Measurements from ENCODE around the gene NOXO1. TPM values are rescaled to one million over a fixed set of nuclear protein-coding genes. Genes with fewer than 3 reads are reported as not detected.

NOXO1 gene
- polyA plus RNA-seq, 1 donor (not counting 4 experiments of a cell fraction or from before 2014, with no cell fraction given), result 0.38 TPM

DNA sequence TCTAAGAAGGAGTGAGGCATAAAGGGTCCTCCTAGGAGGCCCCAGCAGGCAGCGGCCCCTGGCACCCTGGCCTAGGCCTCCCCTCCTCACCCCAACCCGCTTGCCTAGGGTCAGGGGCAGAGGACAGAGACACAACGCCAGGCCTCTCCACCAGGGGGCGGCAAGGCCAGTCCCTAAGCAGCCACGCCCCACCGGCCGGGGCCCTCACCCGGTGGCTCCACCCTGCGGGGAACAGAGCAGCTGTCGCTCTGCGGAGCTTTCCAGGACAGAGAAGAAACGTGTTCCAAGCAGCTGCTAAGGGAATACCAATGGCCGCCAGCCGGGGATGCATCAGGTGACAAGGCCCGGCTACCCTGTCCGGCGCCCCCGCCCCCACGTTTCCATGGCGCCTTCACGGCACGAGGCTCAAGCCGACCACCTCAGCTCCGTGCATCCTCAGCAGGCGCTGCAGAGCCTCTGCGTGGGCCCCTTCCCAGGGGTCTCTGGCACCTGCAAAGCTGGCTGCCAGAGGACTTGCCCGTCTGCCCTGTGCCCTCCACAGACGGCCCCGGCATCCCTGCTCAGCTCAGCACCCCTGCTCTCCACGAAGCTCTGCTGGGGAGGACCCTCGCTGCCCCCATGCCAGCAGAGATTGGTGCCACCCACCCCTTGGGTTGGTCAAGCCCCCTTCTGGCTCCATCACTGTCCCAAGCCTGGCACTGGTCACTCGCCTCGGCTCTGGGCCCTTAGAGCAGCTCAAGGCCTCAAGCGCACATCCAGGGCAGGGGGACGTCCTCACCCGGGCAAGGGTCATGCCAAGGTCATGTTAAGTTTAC is 22.8 kb upstream of the NOXO1 start:
- Histone ChIP-seq H3K27me3 (ENCODE audit: control insufficient read depth, extremely low read depth, insufficient read depth, low read length) (no peaks in the 10 kb centered on the region), H3K27ac (ENCODE audit: control insufficient read depth, insufficient read depth, low read length) (no peak overlapping the region), H3K4me1 (ENCODE audit: control insufficient read depth, extremely low read depth, insufficient read depth, low read length) (peaks cover 29% of the 10 kb centered on the region), H4K20me1 (ENCODE audit: control insufficient read depth, extremely low read depth, insufficient read depth, low read length) (peaks cover 58% of the 10 kb centered on the region), H3K4me3 (ENCODE audit: control insufficient read depth in 2 of 3, extremely low read depth in 1 of 3, insufficient read depth in 2 of 3, low read depth in 1 of 3, low read length in 3 of 3) (no peak overlapping the region), H3K36me3 (ENCODE audit: control insufficient read depth in 2 of 2, extremely low read depth in 1 of 2, insufficient read depth in 2 of 2, low read length in 2 of 2) (peaks cover 27 to 74% of the 10 kb centered on the region in 2 experiments), H3K9me3 (ENCODE audit: control insufficient read depth, low read depth, low read length) (no peaks in the 10 kb centered on the region), H3K9me1 (ENCODE audit: control insufficient read depth, extremely low read depth, insufficient read depth, low read length) (no peaks in the 10 kb centered on the region), H2AFZ (ENCODE audit: control insufficient read depth, low read length) (no peak overlapping the region), H3K79me2 (ENCODE audit: control insufficient read depth, insufficient read depth, low read length) (peaks cover 75% of the 10 kb centered on the region), H3K9ac (ENCODE audit: control insufficient read depth, extremely low read depth, insufficient read depth, low read length) (no peak overlapping the region), H3K4me2 (ENCODE audit: control insufficient read depth, extremely low read depth, insufficient read depth, low read depth, low read length) (no peak overlapping the region)
- dilution Hi-C loops (cut with MboI; ENCODE audit: extremely low pct_ligation_motif_present, low sequenced_read_pairs), result no loop called here
- DNase-seq (ENCODE audit: low read depth, low spot score) (no peak), FAIRE-seq (no peak)
- TF ChIP-seq, protein P1, sequence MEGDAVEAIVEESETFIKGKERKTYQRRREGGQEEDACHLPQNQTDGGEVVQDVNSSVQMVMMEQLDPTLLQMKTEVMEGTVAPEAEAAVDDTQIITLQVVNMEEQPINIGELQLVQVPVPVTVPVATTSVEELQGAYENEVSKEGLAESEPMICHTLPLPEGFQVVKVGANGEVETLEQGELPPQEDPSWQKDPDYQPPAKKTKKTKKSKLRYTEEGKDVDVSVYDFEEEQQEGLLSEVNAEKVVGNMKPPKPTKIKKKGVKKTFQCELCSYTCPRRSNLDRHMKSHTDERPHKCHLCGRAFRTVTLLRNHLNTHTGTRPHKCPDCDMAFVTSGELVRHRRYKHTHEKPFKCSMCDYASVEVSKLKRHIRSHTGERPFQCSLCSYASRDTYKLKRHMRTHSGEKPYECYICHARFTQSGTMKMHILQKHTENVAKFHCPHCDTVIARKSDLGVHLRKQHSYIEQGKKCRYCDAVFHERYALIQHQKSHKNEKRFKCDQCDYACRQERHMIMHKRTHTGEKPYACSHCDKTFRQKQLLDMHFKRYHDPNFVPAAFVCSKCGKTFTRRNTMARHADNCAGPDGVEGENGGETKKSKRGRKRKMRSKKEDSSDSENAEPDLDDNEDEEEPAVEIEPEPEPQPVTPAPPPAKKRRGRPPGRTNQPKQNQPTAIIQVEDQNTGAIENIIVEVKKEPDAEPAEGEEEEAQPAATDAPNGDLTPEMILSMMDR (optimal IDR thresholded peaks at IDR 0.05 in 1 of 3, IDR thresholded peaks at IDR 0.05 in 1 of 3, conservative IDR thresholded peaks at IDR 0.05 in 1 of 3; ENCODE audit: extremely low read depth in 1 of 3, insufficient read depth in 2 of 3, low read length in 3 of 3), result peak; percentile 89 to 98 (median 94)
- no peak for TF ChIP-seq EZH2 (IDR thresholded peaks at IDR 0.05; ENCODE audit: low read length)

DNA sequence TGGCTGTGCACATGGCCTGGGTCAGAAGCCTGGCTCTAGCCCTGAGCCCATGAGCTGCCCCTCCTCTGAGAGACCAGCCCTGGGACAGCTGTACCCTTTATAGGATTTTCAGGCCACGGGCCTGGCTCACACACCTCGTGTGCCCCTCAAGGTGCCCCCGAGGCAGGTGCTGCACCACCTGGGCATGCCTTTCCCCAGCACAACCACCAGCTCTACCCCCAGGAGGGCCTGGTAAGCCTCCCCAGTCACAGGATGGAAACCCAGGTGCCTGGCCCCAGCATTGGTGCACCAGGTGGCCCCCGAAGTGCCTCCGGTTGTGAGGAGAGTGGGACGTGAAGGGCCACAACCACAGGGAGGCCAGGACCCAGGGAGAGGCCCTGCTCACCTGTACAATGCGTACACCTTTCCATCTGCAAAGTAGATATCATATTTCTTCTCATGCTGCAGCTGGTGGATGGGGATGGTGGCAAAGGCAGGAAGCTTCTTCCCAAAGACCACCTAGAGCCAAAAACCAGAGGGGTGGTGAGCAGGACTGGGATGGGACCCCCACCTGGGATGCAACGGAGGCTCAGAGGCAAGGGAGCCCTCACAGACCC is 22.1 kb upstream of the NOXO1 start:
- Histone ChIP-seq H3K27ac (ENCODE audit: control insufficient read depth, insufficient read depth, low read length) (no peak overlapping the region), H3K79me2 (ENCODE audit: control insufficient read depth, insufficient read depth, low read length) (peaks cover 68% of the 10 kb centered on the region), H3K4me1 (ENCODE audit: control insufficient read depth, extremely low read depth, insufficient read depth, low read length) (peaks cover 27% of the 10 kb centered on the region), H2AFZ (ENCODE audit: control insufficient read depth, low read length) (no peak overlapping the region), H3K9me1 (ENCODE audit: control insufficient read depth, extremely low read depth, insufficient read depth, low read length) (no peaks in the 10 kb centered on the region), H3K9ac (ENCODE audit: control insufficient read depth, extremely low read depth, insufficient read depth, low read length) (no peak overlapping the region), H3K27me3 (ENCODE audit: control insufficient read depth, extremely low read depth, insufficient read depth, low read length) (no peaks in the 10 kb centered on the region), H4K20me1 (ENCODE audit: control insufficient read depth, extremely low read depth, insufficient read depth, low read length) (peaks cover 58% of the 10 kb centered on the region), H3K9me3 (ENCODE audit: control insufficient read depth, low read depth, low read length) (no peaks in the 10 kb centered on the region), H3K4me3 (ENCODE audit: control insufficient read depth in 2 of 3, extremely low read depth in 1 of 3, insufficient read depth in 2 of 3, low read depth in 1 of 3, low read length in 3 of 3) (no peak overlapping the region), H3K4me2 (ENCODE audit: control insufficient read depth, extremely low read depth, insufficient read depth, low read depth, low read length) (no peak overlapping the region), H3K36me3 (ENCODE audit: control insufficient read depth in 2 of 2, extremely low read depth in 1 of 2, insufficient read depth in 2 of 2, low read length in 2 of 2) (peaks cover 31 to 71% of the 10 kb centered on the region in 2 experiments)
- dilution Hi-C loops (cut with MboI; ENCODE audit: extremely low pct_ligation_motif_present, low sequenced_read_pairs), result no loop called here
- no peak for TF ChIP-seq EZH2 (IDR thresholded peaks at IDR 0.05; ENCODE audit: low read length)
- TF ChIP-seq, protein P1 (optimal IDR thresholded peaks at IDR 0.05 in 1 of 3, IDR thresholded peaks at IDR 0.05 in 1 of 3, conservative IDR thresholded peaks at IDR 0.05 in 1 of 3; ENCODE audit: extremely low read depth in 1 of 3, insufficient read depth in 2 of 3, low read length in 3 of 3), result no peak
- FAIRE-seq, result no peak
- no peak for DNase-seq (ENCODE audit: low read depth, low spot score)

All from keratinocyte (primary cell).